HG03520 (cell line): ENCODE results near the gene CNN3.

Source experiments
- ATAC-seq: cut with Tn5 transposase; IDR thresholded peaks from one replicate; pipeline ENCODE4 v1.9.1; 2021; ENCODE audit warnings: mild to moderate bottlenecking, moderate library complexity; ENCODE audit not compliant: unreplicated experiment

Gene CNN3

DNA sequence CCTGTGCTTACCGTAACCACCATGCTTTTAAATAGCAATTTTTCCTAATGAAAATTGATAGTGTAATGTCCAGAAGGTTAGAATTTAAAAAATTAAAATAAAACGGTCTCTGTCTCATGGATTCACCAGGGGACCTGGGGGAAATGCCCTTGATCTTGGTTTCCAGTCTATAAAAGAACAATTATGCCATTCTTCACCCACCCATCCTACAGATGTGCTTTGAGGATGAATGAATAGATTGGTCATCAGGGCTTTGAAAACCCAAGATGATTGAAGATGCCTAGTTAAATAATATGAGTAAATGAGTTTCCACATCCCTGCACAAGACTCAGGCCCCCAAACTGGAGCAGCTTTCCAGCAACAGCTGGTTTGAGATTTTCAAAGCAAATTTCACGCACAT is 38.7 kb downstream of the CNN3 start:
- no peak for ATAC-seq

DNA sequence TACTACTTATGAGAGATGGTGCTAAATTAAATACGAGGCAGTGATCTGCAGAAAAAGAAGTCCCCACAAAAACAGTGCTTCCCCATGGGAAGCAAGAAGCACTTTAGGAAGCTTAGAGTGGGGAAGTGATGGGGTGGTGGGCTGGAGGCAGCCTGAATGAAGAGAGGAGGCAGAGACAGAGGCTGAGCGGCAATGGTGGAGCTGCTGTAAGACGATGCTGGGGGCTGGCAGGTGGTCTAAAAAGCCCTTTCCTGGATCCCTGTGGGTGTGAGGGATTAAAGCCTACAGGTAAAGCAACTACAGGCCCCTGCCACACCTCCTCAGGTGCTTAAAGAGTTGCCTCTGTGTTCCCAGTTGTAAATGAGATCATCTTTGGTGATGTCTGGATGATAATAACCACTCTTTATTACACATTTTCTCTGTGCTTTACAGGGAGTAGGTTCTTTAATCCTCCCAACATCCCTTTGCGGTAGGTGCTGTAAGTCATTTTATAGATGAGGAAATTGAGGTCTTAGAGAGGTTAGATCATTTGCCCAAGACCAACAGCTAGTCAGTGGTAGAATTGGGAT is 39.2 kb downstream of the CNN3 start:
- ATAC-seq = no peak

DNA sequence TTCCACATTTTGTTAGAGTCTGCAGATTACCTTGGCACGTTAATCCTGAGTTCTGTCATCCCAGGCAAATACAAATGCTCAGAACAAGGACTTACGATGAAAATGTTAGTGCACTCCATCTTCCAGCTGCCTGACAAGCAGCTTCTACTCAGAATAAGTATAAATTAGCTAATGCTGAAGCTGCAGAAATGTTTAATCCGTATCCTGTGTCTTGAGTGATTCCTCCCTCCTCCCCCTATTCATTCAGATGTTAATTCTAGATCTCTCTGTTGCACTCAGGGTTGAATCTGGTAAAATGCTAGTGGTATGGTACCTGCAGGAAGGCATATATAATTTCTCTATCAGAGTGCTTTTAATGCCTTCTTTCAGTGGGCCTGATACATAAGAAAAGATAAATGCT is 39.8 kb downstream of the CNN3 start:
- no peak for ATAC-seq

DNA sequence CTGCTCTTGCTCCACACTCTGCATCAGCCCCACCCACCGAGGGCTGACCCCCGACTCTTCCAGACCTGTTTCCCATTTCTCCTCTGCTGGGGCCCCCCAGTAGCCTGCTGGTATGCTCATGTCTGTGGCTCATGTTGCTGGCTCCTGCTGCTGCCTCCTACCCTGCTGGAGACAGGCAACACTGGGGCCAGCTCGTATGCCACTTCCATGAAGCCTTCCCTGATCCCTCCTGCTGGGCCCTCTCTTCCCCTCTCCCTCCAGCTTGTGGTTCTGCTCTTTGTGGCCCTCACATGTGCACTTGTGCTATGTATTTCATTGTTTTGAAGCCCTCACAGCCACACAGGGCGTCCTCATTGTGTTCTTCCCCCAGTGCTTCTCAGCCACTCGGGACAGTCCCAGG is 40.5 kb downstream of the CNN3 start:
- ATAC-seq = no peak

DNA sequence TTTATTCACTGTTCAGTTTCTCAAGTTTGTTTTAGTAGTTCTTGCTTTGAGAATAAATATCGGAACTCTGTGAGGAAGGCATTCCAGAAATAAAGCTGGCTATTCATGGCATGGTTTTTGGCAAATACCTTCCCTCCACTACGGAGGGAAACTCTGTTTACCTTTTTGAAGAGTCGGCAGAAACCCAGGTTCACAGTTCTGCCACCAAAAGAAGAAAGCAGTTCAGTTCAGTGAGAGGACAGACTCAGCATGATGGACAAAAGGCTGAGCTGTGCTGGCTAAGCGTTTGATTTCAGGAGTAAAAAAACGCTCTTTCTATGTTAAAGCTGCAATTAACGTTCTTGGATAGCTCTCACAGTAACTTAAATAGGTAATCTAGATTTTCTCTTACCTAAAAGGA is 42.4 kb downstream of the CNN3 start:
- ATAC-seq = no peak

DNA sequence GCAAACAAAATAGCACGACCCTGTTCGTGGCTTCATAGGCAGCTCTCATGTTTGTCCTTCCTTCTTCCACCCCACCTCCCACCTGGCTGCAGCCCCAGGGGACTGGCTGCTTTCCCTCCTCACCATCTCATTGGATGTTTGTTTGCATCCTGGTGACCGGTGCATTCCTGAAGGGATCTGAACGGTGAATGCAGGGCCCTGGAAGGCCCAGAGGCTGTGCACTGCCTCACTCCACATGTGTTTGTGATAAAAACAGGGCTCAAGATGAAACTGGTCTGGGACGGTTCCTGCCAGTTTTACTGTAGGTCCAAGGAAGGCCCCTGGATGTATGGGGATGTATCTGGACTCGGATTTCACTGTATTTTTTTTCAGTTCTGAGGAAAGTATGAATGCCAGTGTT is 42.8 kb downstream of the CNN3 start:
- no peak for ATAC-seq

DNA sequence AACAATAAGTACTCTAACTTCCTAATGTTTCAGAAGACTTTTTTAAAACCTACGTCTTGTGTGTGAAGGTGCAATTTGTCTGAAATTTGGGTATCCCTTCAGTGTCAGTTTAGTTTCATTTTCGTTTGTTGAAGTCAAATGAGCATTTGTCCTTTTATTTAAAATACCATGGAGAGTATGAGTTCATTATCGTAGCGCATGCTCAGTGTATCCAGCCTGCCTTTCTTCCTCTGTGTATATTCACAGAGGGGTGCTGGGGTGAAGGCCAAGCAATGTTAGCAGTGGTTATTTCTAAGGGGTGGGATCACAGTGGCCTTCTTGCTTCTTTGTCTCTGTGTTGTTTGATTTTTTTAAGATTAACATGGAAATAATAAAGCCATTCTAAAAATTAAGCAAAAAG is 43.2 kb downstream of the CNN3 start:
- ATAC-seq = peak; percentile 61

DNA sequence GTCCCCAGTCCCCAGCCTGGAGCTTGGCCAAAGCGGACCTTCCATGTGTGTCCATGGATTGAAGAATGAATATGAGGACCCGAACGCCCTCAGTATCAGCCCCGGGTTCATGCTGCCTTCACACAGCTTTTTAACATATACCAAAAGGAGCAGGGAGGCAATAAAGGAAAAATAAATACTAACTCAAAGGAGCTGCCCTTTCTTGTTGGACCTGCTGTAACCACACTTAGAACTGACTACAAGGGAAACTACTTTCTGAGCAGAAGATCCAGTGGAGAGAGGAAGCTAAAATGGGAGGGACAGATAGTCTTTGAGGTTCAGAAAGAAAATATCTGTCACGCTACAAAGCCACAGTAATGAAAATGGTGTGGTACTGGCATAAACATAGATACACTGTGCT is 48.6 kb downstream of the CNN3 start:
- ATAC-seq = no peak

DNA sequence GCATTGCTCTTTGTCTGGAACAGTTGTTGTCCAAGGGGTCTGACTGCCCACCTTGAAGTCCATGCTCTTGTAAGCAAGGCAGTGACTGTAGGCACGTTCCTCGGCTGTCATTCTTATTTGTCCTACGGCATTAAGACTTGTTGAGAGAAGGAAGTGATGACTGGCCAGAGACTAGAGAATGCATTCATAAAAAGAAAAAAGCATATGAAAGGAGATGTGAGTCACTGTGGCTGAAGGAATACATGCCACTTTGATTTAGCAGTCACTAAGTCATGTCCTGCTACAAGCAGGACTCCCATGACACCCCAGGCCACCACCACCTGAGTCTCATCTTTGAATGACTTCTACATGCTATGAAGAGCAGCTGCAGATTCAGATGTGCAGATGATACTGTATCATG is 50.5 kb downstream of the CNN3 start:
- no peak for ATAC-seq

DNA sequence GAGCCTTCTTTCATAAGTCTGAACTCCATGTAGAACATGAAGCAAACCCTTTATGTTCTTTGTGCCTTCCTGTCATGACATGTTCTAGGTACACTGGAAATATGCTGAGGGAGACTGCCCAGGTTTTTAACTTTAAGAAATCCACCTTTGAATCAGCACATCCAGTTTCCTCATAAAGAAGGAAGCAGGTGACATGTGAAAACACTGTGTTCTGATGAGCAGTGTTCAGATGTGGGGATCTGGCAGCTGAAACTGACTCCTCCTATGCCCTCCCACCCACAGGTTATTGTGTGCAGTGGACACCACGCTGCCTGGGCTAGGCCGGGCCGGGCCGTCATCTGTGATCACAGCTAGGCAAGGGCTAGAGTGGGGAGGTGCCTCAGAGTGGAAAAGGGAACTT is 51.1 kb downstream of the CNN3 start:
- ATAC-seq = no peak

DNA sequence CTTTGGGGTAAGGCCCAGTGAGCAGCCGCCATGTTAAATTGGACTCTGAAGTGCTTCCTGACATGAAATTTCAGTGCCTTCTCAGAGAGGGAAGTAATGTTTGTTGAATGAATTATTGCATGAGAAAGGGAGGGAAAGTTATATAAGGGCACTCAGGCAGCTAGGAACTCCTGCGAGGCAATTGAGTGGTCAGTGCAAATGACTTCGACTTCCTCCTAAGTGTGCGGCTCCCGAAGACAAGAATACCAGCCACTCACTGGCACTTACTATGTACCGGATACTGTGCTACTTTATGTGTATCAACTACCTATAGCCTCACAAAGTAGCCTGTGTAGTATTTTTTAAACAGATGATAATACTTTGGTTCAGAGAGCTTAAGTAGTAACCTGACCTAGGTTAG is 52.5 kb downstream of the CNN3 start:
- ATAC-seq = no peak

DNA sequence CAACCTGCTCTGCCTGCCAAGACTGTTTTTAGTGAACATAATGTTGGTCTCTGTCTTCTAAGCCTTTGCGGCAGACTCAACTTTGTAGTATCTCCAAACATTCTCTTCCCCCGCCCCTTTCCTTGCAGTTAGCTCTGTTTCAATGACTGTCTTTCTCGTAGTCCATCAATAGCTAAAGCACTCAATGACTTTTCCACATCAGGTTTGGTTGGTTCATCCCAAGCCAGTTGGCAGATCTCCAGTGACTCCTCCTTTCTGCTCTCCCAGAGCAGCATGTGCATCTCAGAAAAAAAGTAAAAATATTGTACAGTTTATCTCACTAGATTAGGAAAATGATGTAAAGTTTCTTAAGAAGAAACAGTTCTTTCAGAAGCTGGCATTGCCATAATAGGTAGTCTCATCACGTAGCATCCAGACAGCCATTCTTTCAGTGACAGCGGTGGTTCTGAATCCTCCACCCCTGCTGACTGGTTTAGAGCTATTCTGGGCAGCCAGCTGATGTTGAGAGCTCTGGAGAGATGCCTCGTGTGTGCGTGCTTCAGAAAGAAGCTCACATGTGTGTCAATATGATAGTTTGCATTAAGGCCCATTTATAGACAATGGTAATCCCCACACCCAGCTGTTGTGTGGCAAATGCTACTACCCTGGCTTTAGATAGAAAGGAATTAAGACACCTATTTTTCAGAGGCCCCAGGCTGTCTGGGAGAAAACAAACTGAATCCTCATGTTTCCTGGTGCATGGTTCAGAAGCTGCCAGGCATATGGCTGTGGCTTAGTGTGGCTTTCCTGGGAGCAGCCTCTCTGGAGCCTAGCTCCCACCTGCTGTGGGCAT is 53.2 kb downstream of the CNN3 start:
- ATAC-seq = peak; percentile 64

DNA sequence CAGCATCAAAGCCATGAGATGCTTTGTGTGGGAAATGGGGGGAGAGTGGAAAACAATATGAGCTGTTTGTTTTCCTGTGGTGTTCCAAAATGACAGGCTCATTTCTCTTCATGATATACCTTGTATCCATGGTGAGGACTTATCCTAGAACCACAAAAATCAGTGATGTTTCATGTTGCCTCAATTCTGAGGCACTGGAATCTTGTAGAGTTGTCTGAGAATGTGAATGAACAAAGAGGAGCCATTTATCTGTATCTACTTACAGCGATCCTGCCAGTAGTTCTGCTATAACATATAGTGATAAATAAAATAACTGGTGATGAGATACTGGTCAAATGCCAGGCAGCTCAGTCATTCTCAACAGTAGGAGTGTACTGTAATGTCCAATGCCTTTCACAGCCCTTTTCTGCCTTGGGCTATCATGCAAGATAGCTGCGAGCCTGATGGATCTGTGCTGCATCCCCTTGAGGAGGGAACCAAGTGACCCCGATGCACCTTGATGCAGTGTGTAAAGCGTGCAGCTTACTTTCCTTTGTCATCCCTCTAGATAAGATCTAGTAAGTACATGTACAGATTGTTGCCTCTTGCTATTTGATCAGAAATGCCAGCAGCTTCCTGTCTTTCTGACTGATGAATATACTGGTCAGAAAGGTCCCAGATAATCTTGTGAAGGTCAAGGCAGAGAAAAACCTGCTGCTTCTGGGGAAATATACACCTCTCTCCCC is 54.0 kb downstream of the CNN3 start:
- no peak for ATAC-seq

DNA sequence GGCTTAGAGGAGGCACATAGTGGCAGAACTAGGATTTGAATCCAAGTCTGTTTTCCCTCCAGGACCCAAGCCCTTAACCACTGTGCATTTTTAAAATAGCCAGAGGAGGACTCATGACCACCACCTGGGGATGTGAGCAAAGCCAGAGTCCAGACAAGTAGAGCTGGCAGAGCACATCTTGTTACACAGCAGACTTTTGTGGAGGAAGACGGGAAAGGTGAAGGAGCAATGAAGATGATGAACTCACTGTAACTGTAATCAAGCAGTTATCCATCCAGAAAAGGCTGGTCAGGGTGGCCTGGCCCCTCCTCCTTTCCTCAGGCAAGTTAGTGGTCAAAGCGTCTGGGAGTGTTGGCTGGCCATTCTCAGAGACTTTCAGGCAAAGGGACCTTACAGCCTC is 55.9 kb downstream of the CNN3 start:
- ATAC-seq = no peak

DNA sequence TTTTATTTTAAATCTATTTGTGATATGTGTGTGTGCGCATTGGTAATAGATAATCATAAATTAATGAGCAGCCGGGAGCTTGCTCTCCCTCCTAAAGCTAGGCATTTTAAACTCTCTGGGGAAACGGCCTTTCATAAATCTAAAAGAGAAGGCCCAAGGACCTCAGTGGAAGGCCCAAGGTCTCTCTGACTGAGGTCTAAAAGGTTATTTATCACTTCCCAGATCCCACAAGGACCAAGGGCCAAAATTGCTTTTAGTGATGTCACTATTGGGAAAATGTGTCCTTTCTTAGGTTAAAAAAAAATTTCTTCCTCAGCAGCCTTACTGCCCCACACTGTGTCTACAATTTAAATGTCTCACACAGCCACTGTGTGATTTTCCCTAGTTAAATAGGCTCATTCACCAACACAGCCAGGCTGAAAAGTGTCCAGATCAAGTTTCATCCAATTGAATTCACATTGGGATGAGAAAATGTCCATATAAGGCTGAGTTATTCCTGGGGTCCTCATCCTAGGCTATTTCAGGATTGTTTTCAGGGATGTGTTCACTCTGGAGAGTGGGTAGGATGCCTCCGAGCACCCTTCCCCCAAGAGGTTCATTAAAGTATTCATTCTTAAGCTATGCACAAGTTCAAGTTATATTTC is 60.6 kb downstream of the CNN3 start:
- ATAC-seq = no peak

DNA sequence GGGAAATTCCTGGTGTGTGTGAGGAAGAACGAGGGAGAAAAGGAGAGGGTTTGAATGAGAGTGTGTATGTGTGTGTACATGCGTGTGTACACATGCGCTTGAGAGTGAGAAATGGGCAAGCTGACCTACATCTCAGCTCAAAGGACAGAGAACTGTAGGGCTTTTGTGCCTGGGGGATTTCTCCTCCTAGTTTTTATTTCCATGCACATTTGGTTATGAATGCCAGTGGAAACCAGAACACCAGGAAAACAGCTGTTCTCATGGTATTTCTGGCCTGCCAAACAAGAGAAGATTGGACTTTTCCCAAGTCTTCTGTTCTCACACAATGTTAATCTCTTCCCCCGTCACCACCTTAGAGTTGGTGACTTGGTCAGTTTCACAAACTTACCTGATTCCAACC is 61.5 kb downstream of the CNN3 start:
- no peak for ATAC-seq

DNA sequence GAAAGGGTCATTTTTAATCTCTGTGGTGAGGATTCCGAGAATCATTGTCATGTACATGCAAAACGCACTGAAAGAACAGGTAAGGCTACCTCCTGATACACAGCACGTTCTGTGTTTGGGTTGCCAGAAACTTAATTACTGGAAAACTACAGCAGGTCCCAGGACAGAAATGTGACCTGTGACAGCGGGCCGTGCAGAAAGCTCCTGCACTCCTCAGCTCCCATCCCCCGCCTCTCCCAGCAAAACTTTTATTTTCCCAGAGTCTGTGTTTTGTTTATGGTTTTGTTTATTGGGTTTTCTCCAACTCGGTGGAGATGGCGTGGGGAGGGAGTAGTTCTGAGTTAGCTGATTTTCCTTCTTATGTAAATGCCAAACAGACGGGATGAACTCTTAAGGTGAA is 62.1 kb downstream of the CNN3 start:
- ATAC-seq = no peak

DNA sequence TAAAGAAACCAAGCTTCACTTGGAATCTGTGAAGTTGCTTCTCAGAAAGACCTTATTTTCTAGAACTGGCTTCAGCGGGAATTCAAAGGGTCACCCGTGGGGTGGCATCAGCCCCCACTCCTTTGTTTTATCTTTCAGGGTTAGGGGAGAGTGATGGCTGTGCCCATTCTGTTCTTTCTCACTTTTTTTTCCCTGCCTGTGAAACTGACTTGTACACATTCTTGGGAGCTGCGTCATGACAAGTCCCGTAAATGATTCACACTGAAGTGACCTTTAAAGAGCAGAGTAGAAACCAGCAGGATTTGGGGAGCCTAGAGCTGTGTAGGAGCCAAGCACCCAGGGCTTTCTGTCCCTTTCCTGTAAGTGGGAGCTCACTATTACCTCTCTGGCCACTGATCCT is 63.0 kb downstream of the CNN3 start:
- no peak for ATAC-seq

DNA sequence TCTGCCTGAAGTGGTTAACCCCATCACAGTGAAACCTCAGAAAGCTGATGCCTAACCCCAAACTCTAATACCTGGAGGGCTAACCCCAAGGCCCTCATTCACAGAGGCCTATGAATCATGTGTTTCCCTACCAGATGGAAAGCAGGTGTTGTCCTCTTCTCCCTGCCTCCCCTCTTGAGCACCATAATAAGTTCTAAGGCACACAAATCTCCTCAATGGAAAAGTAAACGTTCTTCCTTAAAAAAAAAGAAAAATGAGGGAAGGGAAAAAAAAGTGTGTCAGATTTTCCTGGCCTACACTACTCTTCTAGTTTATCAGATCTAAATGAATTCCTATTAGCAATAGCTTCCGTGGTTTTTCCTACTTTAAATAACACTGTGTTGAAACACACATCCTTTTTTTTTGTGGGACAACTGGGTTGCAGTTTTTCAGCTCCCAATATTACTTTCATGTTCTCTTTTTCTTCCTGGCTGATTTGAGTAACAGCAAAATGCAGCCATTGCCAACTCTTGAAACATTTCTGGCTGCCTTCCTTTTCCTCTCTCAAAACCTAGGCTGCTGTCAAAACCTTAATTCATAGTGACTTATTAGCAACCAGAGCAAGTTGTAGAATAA is 63.5 kb downstream of the CNN3 start:
- ATAC-seq = no peak

DNA sequence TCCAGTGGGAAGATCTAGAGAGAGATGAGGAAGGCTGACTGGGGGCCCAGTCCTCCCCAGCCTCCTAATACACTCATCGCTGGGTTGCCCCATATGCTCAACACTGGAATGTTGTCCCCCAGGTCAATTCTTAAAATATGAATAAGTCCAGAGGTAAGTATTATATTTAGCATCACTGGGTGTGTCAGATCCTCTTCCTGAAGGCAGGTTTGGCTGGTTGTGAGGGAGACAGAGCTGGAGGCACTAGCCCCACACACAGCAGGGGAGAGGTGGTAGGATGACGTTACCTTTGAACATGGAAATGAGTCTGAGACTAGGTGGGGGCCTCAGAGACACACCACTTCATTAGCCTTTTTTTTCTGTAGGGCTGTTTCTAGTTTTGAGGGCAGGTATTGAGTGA is 64.2 kb downstream of the CNN3 start:
- no peak for ATAC-seq

DNA sequence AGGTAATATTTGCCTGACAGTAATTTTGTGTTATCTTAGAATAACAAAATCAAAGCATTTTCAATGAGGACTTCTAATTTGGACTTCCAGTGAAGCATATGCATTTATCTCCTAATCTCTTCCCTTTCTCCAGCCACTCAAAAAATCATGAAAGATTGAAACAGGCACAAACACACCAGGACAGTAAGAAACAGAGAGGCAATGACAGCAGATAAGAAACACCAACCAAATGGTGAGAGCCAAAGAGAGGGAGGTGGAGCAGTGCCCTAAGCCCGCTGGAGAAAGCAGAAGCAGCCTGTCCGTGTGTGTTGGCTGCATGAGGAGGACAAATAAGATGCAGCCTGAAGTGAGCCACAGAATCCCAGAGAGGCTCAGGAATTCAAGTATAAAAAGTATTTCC is 67.7 kb downstream of the CNN3 start:
- no peak for ATAC-seq
